Right lobe of liver (tissue), 6 donors: Measurements from ENCODE around the gene MAPK4. TPM values are rescaled to one million over a fixed set of nuclear protein-coding genes. Genes with fewer than 3 reads are reported as not detected.

Experiments
- ATAC-seq, 4 donors: fragments of 200-7000 bp; cut with Tn5 transposase; one replicate each; pipeline ENCODE4 v1.9.1; 2020; ENCODE audit warnings: mild to moderate bottlenecking in 4 of 4, moderate library complexity in 4 of 4
- DNase-seq, 3 donors: peaks; one replicate each; pipeline ENCODE4 v3.0.0-alpha.2; 2020
- H3K27ac ChIP-seq, 3 donors: fragments of 200-600 bp; one replicate each; pipeline ENCODE4 v1.8.0; 2022
- H3K27me3 ChIP-seq, 2 donors: fragments of 200-600 bp; one replicate each; pipeline ENCODE4 v1.8.0; 2022
- H3K36me3 ChIP-seq, 4 donors: fragments of 200-600 bp; sonication (generic) in 1 of 4; one replicate each; pipeline versions ENCODE4 v1.5.1 to v1.8.0; 2017 to 2022; ENCODE audit warnings: control low read depth in 1 of 4
- H3K4me1 ChIP-seq, 4 donors: fragments of 200-600 bp; sonication (generic) in 1 of 4; one replicate each; pipeline versions ENCODE4 v1.5.1 to v1.8.0; 2017 to 2022; ENCODE audit warnings: control low read depth in 1 of 4
- H3K4me3 ChIP-seq, 3 donors: fragments of 200-600 bp; one replicate each; pipeline ENCODE4 v1.8.0; 2022
- H3K9me3 ChIP-seq, 4 donors: fragments of 200-600 bp; sonication (generic) in 1 of 4; one replicate each; pipeline versions ENCODE4 v1.5.1 to v1.8.0; 2017 to 2022; ENCODE audit warnings: control low read depth in 1 of 4
- CTCF ChIP-seq, 4 donors: fragments of 200-600 bp in 3 of 4; fragments of 450-650 bp in 1 of 4; IDR thresholded peaks; one replicate each; pipeline versions ENCODE4 v1.5.1 to v1.8.0; 2016 to 2022; ENCODE audit warnings: antibody characterized with exemption in 4 of 4, mild to moderate bottlenecking in 2 of 4
- POLR2A ChIP-seq: fragments of 450-650 bp; IDR thresholded peaks from one replicate; pipeline ENCODE4 v1.6.1; 2017; ENCODE audit warnings: antibody characterized with exemption, mild to moderate bottlenecking
- WGBS: methylation state at CpG from one replicate; pipeline ENCODE4 v1.1.6; 2018; ENCODE audit warnings: low coverage, low lambda C conversion rate; ENCODE audit not compliant: insufficient coverage; ENCODE audit errors: missing lambda C conversion rate; 5-methylcytosine and 5-hydroxymethylcytosine counted together
- intact Hi-C, 2 donors: fragments of 100-400 bp; cut with DNase I; formaldehyde crosslinking; loops; one replicate each; pipeline versions ENCODE4 v1.11.2 to v1.14.1; 2022
- total RNA-seq, 6 experiments: library from RNA; depleted of rRNA in 2 of 6; stranded (reverse); fragments of >200 nt in 2 of 6; fragmentation: NEBNext Ultra II Directional in 3 of 6; extraction: Animal tissue kit (Norgen Biotek cat#: 25700) in 3 of 6; gene quantifications; one replicate each; pipeline versions ENCODE4 v1.1.0 to v1.2.4, GENCODE V29; 2016 to 2023
- donor health status: DM: no; HTN: yes; CAD: no.
- donor health status: DM: no; HTN: no; CAD: no.
- donor health status: DM: no; HTN: no; CAD: no.
- donor health status: DM: no; HTN: yes; CAD: no.
- donor health status: DM: no; HTN: yes; CAD: no.

Gene MAPK4
- total RNA-seq, 6 experiments from 2014 or later = 0.33 to 8.3 (median 1.5) TPM

GRCh38 chr18:50662177-50662576 lies 102.3 kb downstream of the MAPK4 start:
- Histone ChIP-seq H3K9me3 (no peaks in the 10 kb centered on the region), H3K27me3 (no peaks in the 10 kb centered on the region), H3K36me3 (no peaks in the 10 kb centered on the region), H3K4me3 (no peak overlapping the region), H3K27ac (no peak overlapping the region), H3K4me1 (no peaks in the 10 kb centered on the region)
- TF ChIP-seq POLR2A (no peak), CTCF (IDR thresholded peaks at IDR 0.05) (peak; percentile 29 to 51 (median 30))
- peak in 1 of 4 donors; percentile 67 for ATAC-seq
- no peak for DNase-seq
- WGBS = 43% methylated on average over 3 of the region's 3 CpGs
- intact Hi-C loops = no loop called here

- H3K9me3 ChIP-seq = no peaks in the 10 kb centered on the region
- intact Hi-C loops = no loop called here
- ATAC-seq (no peak), DNase-seq (no peak)
- TF ChIP-seq POLR2A (no peak), CTCF (IDR thresholded peaks at IDR 0.05) (no peak)
- no peaks in the 10 kb centered on the region for H3K4me1 ChIP-seq
- H3K27ac ChIP-seq = no peak overlapping the region
- no peaks in the 10 kb centered on the region for H3K27me3 ChIP-seq
- 62% methylated on average over 7 of the region's 10 CpGs for WGBS
- no peaks in the 10 kb centered on the region for H3K36me3 ChIP-seq
- H3K4me3 ChIP-seq = no peak overlapping the region
These were observed 103.0 kb downstream of the MAPK4 start for GRCh38 chr18:50662775-50663383.

DNA sequence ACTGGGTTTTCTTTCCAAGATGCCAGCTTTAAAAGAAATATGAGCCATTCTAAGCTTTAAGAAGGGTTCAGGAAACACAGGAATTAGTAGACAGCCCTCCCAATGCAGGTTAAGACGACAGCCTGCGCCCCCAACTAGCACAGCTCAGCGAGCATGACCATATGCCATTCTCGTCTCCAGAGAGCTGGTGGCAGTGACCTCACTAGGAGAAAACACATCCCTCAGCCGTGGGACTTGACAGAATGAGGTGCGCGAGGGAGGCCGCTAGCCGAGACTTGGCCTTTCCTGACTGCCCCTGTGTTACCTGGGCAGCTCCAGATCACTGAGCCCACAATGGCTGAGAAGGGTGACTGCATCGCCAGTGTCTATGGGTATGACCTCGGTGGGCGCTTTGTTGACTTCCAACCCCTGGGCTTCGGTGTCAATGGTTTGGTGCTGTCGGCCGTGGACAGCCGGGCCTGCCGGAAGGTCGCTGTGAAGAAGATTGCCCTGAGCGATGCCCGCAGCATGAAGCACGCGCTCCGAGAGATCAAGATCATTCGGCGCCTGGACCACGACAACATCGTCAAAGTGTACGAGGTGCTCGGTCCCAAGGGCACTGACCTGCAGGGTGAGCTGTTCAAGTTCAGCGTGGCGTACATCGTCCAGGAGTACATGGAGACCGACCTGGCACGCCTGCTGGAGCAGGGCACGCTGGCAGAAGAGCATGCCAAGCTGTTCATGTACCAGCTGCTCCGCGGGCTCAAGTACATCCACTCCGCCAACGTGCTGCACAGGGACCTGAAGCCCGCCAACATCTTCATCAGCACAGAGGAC lies 103.9 kb downstream of the MAPK4 start:
- intact Hi-C loops = no loop called here
- H3K36me3 ChIP-seq = no peaks in the 10 kb centered on the region
- H3K4me1 ChIP-seq = no peaks in the 10 kb centered on the region
- H3K9me3 ChIP-seq = no peaks in the 10 kb centered on the region
- no peak overlapping the region for H3K4me3 ChIP-seq
- H3K27ac ChIP-seq = no peak overlapping the region
- DNase-seq (no peak), ATAC-seq (no peak)
- H3K27me3 ChIP-seq = no peaks in the 10 kb centered on the region
- WGBS = 83% methylated on average over 2 of the region's 40 CpGs
- TF ChIP-seq CTCF (IDR thresholded peaks at IDR 0.05) (no peak), POLR2A (no peak)

GRCh38 chr18:50665015-50665414 lies 105.1 kb downstream of the MAPK4 start:
- no peak overlapping the region for H3K4me3 ChIP-seq
- 20% methylated on average over 1 of the region's 6 CpGs for WGBS
- no peaks in the 10 kb centered on the region for H3K4me1 ChIP-seq
- TF ChIP-seq CTCF (IDR thresholded peaks at IDR 0.05) = no peak
- no peak for TF ChIP-seq POLR2A
- intact Hi-C loops = no loop called here
- ATAC-seq = no peak
- DNase-seq = no peak
- no peak overlapping the region for H3K27ac ChIP-seq
- H3K27me3 ChIP-seq = no peaks in the 10 kb centered on the region
- H3K36me3 ChIP-seq = no peaks in the 10 kb centered on the region
- H3K9me3 ChIP-seq = no peaks in the 10 kb centered on the region
